SW480 (cell line): Measurements from ENCODE around the gene TMEM26.

Experiments
- DNase-seq: peaks from one replicate; pipeline ENCODE4 v3.0.0-alpha.2; 2016; ENCODE audit warnings: low spot score

The TMEM26 gene

DNA sequence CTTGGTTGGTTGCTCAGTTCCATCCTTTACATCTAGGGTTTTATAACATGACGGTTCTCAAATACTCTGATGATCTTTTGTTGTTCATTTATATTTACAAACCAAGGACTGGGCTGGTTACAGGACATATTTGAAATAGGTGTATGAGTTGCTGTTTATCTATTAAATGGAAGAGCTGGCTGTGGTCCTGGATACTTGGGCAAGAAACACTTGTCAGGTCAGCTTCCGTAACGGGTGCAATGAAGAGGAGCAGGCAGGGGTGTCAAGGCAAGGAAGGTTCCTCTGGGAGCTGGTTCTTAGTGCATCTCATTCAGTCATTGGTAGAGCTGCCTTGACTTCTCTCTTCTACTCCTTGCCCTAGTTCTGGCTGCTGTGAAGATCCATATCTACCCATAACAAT, 4.8 kb upstream of the TMEM26 start:
- DNase-seq = no peak

DNA sequence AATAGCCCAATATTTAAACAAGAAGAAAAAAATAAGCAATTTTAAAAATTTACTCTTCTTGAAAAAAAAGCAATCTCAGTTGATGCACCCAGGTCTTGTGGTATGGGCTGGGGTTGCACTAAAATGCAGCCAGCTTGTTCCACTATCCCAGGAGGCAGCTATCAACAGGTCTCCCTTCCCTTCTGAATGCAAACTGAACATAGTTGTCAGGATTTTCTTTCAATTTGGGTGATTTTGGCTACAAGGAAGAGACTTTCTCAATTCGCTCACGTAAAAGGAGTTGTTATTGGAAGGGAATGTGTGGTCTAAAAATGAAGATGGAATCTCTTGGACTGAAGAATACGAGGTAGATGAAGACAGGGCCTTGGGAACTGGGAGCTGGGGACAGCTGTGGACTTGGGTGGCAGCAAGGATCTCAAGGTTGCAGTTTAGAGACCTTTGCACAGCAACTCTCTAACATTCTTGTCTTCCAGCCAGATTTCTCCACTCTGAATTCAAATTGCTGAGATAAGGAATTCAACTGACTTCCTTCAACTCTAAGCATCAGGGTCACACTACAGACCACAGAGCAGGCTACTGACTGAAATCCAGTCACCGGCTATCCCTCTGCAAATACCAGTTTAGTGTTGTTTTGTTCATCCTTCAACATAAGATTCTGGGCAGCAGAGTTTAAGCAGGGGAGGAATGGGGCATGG, 3.1 kb upstream of the TMEM26 start:
- no peak for DNase-seq

DNA sequence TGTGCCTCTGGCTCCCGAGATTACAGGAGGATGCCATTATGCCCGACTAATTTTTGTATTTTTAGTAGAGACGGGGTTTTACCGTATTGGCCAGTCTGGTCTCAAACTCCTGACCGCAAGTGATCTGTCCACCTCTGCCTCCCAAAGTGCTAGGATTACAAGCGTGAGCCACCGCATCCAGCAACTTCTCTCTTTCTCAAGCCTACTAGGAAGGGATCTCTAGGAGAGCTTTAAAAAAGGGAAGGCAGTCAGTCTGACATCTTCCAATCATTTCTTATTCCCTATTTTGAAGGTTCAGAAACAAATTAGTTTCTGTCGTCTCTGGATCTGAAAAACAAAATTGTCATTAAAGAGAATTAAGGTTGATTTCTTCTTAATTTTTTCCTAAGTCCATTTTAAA, 2.5 kb upstream of the TMEM26 start:
- no peak for DNase-seq

DNA sequence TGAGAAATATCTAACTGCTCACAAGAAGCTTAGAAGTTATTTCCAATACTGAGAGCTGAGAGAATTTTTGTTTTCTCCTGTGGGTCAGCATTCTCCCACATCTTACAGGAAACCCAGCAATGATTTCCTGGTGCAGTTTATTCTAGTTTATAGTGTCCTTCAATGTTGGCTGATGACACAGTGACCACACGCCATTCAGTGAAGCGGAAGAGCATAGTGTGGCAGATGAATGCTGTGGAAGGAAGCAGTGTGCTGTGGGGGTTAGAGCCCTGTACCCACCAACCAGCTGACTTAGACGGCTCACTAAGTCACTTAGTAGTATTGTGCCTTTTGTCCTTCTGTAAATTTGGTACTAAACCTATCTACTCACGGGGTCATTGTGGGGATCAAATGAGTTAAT, 1.4 kb upstream of the TMEM26 start:
- no peak for DNase-seq

DNA sequence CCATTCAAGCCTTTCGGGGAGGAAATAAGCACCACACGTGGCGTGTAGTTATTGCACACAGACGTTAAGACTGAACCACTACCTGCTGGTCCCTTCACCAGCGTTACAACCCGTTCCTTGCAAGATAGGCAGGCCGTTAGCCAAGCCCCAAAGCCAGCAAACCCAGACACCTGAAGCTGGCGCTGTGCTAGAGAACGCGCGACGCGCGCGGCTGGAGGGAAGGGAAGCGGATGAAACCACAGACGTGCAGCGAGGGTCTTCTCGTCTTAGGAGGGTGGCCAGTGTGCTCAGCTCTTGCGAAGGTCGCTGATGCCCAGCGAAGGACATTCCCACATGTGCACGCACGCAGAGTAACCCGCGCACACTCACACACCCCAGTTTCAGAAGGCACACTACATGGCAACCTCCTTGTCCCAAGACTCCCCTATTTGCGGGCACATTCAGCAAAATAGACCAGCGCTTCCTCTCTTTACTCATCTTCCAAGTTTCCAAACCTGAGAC, 980 bp downstream of the TMEM26 start:
- no peak for DNase-seq

DNA sequence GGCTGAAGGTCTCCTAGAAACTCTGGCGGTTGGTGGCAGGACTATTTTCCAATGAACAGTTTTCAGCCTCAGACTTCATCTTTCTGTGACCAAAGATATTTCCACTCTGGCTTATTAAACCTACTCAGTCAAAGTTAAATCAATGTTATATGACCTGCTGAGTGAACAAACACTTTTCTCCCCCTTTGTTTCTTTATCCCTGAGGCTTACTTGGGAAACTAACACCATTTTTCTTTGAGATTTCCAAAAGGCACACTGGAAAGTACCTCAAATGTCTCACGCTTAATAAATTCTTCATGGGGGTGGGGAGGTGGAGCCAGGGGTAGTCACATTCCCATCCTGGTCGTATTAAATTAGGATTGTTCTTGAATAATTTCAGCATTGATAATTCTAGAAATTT, 1.8 kb downstream of the TMEM26 start:
- no peak for DNase-seq

DNA sequence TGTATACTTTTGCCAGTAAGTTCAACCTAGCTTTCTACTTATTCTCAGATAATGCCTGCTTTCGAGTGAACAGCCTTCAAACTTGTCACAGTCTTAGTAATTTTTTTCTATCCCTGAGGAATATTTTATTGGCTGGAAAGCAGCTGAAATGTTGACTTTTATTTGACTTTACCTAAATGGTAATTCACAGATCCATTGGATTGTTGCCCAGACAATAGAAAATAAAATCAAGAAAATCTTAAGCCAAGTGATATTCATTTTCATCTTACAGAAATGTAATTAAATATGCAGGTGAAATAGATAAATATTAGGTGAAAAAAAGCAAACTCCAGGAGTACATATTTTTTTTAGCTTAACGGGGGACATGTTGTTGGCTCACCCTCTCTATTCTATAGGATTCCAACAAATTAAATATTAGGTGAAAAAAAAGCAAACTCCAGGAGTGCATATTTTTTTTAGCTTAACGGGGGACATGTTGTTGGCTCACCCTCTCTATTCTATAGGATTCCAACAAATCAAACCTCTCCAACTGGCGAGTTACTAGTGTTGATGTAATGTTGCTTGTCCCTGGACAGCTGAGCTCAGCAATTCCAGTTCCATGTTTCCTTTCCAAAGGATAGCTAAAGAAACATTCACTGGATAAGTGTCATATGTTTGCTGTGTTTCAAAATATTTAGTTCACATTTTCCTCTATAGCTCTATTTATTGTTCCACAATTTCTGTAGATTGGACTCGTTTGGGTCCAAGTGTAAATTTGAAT, 4.2 kb downstream of the TMEM26 start:
- DNase-seq = no peak

DNA sequence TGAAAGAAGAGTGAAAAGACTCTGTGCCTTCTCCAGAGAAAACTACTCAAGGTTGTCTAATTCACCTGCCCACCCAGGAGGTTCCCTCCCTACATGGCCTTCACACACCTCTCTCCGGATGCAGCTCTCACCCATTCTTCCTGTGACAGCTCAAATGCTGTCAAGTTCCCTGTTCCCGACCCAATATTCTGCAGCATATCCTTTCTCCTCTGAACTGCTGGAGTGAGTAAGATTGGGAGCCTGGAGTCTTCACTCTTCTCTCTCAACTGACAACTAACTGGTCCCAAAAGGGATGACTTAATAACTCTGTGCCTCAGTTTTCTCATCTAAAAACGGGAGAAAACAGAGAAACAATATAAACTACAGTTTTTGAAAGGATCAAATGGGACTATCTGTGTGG, 5.1 kb downstream of the TMEM26 start:
- DNase-seq = no peak

DNA sequence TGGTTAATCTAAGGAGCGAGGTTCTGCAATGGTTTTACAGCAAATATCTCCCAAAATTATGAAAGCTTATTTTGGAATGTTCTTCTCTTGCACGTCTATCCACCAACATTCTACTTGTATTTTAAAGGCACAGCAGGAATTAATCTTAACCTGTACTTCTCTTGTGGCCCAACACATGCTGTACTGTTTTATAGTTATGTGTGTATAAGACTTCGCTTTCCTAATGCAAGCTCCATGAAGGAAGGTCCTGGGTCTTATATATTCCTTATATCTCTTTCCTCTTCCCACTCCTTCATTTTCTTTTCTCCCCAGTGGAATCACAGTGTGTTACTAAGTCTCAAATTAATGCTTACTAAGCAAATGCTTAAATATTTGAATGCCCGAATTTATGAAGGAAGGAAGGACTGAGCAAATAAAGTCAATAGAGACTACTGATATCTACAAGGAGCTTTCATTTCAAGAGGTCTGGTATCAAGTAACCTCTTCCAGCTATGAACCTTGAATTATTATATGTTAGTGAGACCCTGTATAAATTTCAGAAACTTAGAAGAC, 14.0 kb downstream of the TMEM26 start:
- no peak for DNase-seq

DNA sequence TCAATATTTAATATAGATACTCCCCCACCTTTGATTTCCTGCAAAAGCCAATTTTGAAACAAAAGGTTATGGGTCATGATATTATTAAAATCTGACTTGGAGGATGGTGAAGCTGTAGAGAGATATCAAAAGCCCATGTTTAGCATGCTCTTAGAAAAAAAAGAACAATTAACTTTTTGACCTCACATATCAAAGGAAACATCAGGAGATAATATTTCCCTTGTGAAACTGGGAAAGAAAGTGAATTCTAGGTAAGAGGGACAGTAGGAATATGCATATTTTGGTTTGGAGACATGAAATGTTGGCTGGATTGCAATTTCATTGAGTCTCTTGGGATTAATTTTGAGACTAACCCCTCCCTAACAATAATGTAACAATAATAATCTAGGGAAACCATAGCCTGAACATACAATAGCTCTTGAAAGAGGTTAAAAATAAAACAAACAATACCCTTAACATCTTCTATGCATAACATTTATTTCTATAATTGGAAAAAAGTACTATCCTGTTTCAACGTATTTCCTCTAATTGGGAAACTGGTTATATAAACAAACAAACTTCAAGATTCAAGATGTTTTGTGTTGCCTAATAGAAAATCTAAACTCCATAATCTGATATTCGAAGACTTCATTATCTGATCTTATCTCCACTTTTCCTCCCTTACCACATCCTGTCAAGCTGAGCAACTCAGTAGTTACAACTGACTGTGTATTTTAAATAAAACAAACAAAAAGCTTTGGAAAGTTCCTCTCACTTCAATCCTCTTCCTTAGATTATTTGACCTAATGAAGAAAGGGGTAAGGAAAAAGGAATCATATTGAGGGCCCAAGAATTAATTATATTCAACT, 14.8 kb downstream of the TMEM26 start:
- DNase-seq = no peak

DNA sequence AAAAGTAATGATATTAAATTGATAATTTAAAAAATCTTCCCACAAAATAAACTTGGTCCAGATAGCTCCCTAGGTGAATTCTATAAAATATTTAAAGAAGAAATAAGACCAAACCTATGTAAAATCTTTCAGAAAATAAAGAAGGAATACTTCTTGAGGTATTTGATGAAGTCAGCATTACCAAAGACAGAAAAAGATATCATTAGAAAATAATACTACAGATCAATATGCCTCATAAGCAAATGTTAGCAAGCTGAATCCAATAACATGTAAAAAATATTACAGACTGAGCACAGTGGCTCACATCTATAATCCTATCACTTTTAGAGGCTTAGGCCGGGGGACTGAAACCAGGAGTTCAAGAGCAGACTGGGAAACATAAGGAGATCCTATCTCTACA, 30.0 kb downstream of the TMEM26 start:
- DNase-seq = no peak

DNA sequence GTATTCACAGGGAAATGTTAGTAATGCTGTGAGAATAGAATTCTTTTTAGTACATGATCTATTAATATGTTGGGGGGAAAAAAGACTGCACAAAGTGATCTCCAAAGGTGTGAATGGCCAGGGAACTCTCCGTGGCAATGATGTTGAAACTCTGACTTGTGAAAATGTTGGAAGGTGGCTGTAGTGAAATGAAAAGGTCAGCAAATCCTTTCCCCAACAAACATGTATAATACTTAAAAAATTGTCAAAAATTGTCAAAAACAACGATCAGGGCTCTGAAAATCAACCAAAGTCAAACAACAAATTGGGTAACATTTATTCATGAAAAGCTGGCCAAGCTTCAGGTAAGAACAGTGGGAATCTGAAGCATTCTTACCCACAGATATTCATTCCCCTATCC, 35.5 kb downstream of the TMEM26 start:
- no peak for DNase-seq

DNA sequence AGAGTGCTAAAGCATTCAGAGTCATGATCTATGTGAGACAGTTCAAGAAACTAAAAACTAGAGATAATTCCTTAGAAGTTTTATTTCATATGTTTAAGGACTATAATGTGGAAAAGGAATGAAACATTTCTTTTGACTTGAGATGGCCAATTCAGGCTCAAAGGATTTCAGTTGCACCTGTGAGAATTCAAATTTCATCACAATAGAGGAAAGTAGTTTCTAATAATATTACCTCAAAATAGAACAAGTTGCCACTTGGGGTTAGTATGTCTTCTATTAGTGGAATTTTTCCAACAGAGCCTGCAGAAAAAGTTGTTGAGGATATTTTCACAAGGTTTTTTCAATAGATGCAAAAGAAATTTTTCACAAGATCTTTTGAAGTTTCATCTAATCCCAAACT, 37.4 kb downstream of the TMEM26 start:
- DNase-seq = no peak

DNA sequence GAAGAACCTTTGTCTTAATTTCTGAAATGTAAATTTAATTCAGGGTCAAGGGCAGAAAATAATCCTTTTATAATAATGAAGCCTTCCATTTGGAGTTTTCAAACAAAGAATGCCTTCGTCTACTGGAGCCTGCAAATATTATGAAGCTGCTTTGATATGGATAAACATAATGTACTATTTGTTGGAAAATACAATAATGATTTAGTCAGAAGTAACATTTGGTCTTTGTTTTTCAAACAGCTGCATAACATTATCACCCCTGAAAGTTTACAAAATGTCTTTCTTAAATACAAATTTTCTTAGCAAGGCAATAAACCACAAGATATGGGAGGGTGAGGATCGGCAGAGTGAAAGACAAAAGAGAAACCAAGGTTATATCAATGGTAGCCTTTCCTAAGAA, 41.5 kb downstream of the TMEM26 start:
- DNase-seq = no peak

DNA sequence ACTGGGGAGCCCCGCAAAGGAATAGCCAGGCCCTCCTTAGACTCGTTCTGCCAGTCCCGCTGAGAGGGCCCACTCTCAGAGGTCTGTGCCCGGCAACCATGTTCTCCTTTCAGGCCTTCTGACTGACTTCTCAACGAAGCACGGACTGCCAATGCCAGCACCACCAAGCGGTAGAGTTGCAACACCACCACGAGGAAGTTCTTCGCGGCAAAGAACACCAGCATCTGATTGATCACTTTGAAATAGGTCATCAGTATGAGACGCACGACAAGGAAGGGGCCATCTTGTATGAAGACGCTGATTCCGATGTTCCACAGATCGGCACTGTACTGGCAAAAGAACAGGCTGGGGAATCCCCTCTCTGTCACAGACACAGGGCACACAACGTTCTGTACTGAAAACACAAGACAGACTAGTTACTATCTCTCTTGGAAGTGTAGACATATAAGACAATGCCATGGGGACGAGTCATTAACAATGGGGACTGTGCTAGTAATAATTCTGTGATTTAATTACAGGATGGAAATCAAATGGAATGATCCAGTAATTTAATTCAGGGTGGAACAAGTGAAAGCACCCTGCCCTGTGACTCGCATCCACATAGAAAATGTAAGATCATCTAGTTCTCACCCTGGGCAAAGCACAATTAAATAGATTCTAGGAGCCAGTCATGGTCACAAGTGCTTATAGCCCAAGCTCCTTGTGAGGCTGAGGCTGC, 42.7 kb downstream of the TMEM26 start:
- no peak for DNase-seq

DNA sequence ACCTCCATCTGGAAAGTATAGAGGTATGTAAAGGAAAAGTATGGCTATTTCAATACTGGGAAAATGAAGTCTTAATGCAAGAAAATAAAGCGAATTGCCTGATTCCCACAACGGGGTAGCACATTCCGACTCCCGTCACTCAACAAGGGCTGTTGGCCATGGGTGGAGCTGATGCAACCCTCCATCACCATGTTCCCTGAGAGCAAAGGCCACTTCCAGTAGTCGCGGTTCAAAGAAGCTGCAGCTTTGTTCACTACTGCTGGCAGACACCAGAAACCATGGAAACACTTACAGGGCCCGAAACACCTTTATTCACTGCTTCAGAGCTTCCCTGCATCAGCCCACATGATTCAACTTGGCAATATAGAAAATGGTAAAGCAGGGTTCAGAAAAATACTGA, 44.0 kb downstream of the TMEM26 start:
- no peak for DNase-seq

DNA sequence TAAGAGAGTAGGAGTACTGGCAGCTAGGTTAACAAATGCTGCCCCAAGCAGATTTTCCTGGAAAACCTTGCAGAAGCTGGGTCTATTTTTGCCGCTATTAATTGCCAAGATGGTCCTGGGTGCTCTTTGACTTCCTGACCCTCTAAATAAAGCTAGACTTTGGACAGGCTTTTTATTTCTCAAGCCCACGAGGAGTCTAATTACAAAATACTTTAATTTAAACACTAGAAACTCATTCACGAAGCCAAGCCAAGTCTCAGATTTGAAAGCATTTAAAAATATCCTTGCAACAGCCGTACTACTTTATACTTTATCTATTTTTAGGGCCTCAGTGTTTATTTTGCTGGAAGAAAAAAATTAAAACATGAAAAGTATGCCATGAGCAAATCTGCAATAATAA, 45.1 kb downstream of the TMEM26 start:
- no peak for DNase-seq

DNA sequence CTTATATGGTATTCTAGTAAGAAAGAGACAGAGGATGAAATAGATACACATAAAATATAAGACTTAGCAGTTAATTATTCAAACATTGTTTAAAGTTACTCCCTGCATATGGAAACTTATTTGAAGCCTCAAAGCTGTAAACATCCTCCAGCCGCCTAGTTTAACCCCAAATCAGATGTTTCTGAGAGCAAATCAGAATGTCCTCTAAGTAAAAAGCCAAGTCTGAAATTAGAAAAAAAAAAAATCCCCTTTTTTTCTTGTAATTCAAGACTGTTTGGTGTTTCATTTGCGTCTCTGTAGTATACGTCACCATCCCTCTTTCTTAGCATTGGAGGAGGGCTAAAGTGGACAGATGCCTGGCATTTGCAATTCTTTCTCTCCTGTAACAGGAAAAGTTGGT, 46.4 kb downstream of the TMEM26 start:
- no peak for DNase-seq

DNA sequence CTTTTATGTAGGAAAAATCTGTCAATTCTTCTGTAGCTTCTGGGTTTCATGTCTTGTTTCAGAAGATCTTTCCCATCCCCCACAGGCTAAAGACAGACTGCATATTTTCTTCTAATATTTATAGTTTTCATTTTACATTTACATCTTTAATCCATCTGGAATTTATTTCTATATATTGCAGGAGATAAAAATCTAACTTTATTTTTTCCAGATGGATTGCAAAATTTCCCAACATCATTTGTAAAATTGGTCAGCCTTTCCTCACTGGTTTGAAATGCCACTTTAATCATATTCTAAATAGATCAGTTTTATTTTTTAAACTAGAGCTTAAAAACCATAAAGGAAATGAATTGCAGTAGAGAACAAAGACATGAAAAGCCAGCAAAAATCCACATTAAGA, 46.9 kb downstream of the TMEM26 start:
- no peak for DNase-seq

DNA sequence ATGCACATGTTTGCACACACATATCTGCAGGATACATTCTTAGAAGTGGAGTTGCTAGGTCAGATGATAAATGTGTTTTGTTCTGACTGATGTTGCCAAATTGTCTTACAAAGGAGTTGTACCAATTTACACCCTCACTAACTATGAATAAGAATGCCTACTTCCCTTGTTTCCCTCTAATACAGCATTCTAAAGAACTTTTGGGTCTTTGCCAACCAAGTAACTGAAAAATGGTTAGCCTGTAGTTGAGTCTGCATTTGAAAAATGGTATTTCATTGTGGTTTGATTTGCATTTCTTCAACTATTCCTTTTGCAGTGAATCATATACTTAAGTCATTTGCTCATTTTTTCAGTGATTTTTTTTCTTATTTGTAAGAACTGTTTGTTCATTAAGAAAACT, 48.4 kb downstream of the TMEM26 start:
- no peak for DNase-seq

DNA sequence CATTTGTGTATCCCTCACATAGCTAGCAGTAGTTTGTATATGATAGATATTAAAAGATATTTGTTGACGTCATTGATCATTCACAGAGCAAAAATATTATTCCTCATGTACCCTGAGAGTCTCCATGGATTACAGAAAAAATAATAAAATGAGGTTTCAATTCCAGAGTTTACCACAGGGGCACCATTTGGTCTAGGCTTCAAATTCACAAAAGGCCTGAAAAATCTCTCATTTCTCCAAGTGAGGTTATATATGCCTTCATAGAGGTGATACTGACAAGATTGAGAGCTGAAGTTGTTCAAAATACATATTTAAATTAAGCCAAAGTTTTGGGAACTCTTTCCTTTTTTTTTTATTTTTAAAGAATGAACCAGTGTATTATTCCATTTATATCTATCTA, 52.7 kb downstream of the TMEM26 start:
- DNase-seq = no peak

DNA sequence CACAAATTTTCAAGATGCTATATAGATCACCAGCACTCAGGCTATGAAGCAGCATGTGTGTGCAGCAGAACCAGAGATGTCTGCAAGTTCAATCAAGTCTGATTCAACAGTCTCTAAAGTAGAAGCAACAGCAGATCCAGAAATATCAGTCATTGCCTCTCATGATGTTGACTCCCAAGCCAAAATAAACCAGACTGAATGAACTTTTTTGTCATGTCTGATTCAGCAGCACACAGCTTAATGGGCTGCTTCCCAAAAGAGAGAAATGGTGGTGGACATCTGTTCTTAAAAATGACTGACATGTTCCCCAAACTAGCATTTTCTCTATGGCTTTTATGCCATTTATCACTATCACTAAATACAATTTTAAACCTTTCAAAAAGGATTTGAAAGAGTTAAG, 53.8 kb downstream of the TMEM26 start:
- no peak for DNase-seq
